GM12892 (cell line): Measurements from ENCODE around the gene GNAI2.

Source experiments
- POLR2AphosphoS5 ChIP-seq: IDR thresholded peaks from 2 replicates; pipeline ENCODE4 v1.6.1; 2011; ENCODE audit warnings: low read depth, low read length, control low read depth
- TAF1 ChIP-seq: IDR thresholded peaks from 2 replicates; pipeline ENCODE4 v1.6.1; 2011; ENCODE audit warnings: low read depth, mild to moderate bottlenecking, control low read depth, low read length, borderline replicate concordance

- TF ChIP-seq POLR2AphosphoS5 (no peak), TAF1 (no peak)
These were observed 48.3 kb upstream of the GNAI2 start for GRCh38 chr3:50187750-50188149.
